Lung microvascular endothelial cell (primary cell): ENCODE results near the gene ZIC1. TPM values are rescaled to one million over a fixed set of nuclear protein-coding genes. Genes with fewer than 3 reads are reported as not detected.
A peak's percentile ranks its signal among the peaks of the same experiment; 100 is the strongest.

ENCODE experiments used
- DNase-seq, 2 donors: peaks; one replicate each; pipeline versions ENCODE4 v3.0.0 to v3.0.0-alpha.2; 2010; ENCODE audit warnings: low read depth in 2 of 2
- total RNA-seq: library from RNA; depleted of rRNA; stranded (reverse); fragments of >200 nt; gene quantifications from 2 replicates; pipeline ENCODE4 v1.2.1, GENCODE V29; 2014

ZIC1 gene
- total RNA-seq, 1 donor from 2014 or later, result not detected

- no peak for DNase-seq
Measured at GRCh38 chr3:147410116-147410525, 956 bp downstream of the ZIC1 start.

DNA sequence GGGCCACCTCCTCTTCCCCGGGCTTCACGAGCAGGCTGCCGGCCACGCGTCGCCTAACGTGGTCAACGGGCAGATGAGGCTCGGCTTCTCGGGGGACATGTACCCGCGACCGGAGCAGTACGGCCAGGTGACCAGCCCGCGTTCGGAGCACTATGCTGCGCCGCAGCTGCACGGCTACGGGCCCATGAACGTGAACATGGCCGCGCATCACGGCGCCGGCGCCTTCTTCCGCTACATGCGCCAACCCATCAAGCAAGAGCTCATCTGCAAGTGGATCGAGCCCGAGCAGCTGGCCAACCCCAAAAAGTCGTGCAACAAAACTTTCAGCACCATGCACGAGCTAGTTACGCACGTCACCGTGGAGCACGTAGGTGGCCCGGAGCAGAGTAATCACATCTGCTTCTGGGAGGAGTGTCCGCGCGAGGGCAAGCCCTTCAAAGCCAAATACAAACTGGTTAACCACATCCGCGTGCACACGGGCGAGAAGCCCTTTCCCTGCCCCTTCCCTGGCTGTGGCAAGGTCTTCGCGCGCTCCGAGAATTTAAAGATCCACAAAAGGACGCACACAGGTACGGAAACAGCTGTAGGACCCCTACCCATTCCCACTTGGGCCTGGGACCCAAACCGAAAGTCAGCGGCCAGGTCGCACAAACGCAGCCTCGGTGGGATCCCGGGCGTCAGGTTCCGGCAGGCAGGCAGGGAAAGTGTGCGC, 1.5 kb downstream of the ZIC1 start:
- DNase-seq, result peak in 1 of 2 donors; percentile 16

- DNase-seq, result no peak
Measured at GRCh38 chr3:147411238-147411814, 2.2 kb downstream of the ZIC1 start.

- no peak for DNase-seq
Measured at GRCh38 chr3:147411815-147412241, 2.7 kb downstream of the ZIC1 start.

- no peak for DNase-seq
Measured at GRCh38 chr3:147412261-147412916, 3.2 kb downstream of the ZIC1 start.

DNA sequence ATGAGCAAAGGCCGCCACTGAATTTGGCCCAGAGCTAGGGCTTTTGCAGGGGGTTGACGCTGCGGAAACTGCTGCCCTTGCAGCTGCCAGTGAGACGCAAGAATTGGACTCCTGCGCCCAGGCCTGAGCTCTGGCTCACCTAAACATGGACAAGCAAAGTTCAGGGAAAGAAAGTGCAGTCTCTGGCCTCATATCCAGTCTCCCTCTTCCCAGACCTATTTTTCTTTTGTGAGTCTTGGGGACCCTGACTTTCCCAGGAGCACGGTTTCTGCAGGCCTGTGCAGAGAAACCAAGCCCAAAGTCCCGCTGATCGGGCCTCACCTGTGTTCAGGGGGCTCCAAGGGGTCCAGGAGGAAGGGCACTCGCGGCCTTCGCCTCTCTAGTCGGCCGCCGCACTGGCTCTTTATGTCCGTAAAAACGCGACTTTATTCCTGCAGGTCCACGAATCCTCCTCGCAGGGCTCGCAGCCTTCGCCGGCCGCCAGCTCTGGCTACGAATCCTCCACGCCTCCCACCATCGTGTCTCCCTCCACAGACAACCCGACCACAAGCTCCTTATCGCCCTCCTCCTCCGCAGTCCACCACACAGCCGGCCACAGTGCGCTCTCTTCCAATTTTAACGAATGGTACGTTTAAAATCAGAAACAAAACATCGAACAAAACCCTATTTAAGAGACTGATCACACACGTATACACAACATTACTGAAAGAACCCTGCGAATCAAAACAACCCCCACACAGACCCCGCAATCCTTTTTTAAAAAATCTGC, 3.9 kb downstream of the ZIC1 start:
- DNase-seq, result no peak

DNA sequence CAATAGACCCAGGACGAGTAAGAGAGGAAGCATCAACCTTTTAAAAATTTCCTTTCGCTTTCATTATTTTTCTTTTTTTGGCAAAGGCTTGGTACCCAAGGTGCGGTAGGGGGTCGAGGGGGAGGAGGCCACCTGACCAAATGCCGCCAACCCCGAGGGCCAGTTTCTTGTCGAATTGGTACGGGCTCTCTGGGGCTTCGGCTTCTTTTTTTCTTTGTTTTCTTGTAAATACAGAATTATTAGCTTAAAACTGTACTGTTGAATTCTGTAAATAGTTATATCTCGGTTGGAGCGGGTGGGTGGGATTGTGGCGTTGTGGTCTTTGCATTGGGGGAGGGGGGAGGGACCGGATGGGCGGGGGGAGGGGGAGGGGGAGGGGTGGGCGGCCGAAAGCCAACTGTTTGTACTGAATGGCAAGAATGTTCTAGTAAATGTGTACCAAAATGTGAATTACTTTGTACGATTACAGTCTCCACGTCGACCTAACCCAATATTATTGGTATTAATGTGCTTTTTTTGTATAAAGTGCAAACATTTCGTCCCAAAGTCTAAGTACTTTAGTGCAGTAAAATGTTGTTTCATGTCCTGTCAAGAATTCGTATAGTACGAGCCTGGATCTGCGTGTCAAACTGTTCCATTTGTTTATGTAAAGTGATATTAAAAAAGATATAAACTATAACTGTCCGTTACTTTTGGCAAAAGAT, 4.7 kb downstream of the ZIC1 start:
- DNase-seq, result no peak

GRCh38 chr3:147414390-147415138, 5.4 kb downstream of the ZIC1 start:
- DNase-seq, result no peak

GRCh38 chr3:147415286-147415685, 6.1 kb downstream of the ZIC1 start:
- no peak for DNase-seq

DNA sequence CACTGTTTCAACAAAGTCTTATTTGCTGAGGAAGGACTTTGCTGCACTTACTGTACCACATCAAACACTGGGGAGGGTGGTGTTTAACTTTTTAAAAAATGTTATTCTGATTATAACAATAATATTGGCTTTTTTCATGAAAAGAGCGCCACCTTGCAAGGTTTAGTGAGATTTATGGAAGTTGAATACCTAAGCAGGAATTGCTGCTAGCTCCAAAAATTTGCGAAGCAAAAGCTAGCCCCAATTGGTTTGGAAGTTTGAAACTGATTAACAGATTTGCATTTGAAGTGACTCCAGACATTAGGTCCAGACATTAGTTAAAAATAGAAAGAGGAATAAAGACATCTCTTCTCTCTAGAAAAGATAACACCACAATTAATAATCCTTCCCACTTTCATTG, 6.7 kb downstream of the ZIC1 start:
- DNase-seq, result no peak

DNA sequence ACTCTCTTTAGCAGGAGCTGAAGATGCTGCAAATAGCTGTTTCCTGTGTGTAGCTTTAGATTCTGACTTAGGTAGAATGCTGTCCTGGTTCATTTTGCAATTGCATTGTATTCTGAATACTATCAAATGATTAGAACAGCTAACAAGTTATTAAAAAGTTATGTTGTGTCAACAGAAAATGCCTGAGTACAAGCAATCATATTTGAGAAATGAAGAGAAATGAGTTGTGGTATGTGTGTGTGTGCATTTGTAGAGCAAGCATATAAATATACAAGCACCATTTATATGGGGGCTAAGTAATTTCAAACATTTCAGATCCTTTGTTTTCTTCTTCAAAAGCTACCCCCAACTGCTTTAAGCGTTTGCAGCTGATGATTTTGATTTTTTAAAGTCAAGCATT, 7.8 kb downstream of the ZIC1 start:
- DNase-seq, result no peak

GRCh38 chr3:147417551-147418295, 8.6 kb downstream of the ZIC1 start:
- no peak for DNase-seq

DNA sequence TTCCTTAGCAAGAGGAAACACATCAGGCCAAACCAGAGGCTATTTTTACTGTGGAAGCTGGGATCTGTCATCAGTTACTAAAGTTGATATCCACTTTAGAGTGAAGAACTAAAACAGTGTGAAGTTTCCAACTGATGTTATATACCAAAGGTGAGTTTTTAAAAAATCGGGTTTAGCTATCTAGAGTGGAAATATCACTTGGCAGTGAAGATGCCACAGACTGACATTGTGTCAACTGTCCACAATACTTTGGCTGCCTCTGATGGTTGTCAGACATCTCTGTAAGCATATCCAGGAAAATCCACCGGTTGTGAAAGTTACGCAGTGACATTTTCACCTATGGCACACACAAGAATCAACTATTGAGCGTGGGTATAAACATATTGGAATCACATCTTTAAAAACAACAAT, 9.2 kb downstream of the ZIC1 start:
- no peak for DNase-seq

DNA sequence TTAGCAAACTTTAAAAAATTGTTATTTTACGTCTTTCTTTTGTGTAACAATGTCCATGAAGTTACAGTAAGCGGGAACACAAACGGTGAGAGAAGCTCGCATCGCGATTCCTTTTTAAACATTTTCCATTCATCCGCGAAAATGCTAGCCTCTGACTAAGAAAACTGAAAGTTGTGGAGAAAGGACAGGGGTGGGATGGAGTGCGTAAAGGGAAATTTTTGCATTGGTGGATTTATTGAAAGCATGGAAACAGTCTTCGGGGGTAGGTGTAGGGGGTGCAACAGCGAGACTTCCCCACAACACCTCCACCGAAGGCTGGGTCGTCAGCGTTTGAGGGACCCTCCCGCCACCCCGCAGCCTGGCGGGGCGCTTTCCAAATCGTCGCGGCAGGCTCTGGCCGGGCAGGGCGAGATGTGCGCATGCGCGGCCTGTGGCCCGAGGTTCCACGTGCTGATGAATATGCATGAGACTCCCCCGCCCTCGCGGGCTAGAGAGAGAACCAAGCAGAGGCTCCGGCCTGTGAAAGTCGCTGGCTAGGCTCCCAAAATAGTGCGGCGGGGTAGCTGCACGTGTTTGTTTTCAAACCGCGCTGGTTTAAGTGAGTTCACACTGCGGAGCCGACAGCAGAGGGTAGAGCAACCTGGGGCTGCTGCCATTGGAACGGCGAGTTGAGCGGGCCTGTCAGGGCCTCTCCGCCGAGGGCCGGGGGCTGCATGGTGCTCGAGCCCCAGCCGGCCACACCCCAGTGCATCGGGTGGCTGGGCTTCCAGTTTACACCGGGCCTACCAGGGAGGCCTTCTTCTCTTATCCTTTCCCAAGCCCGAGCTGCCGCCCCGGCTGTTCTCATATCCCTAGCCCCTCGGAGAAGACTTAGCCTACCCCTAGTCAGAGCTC, 9.9 kb downstream of the ZIC1 start:
- peak; percentile 23 to 24 for DNase-seq

- DNase-seq, result no peak
Measured at GRCh38 chr3:147419781-147420224, 10.6 kb downstream of the ZIC1 start.

DNA sequence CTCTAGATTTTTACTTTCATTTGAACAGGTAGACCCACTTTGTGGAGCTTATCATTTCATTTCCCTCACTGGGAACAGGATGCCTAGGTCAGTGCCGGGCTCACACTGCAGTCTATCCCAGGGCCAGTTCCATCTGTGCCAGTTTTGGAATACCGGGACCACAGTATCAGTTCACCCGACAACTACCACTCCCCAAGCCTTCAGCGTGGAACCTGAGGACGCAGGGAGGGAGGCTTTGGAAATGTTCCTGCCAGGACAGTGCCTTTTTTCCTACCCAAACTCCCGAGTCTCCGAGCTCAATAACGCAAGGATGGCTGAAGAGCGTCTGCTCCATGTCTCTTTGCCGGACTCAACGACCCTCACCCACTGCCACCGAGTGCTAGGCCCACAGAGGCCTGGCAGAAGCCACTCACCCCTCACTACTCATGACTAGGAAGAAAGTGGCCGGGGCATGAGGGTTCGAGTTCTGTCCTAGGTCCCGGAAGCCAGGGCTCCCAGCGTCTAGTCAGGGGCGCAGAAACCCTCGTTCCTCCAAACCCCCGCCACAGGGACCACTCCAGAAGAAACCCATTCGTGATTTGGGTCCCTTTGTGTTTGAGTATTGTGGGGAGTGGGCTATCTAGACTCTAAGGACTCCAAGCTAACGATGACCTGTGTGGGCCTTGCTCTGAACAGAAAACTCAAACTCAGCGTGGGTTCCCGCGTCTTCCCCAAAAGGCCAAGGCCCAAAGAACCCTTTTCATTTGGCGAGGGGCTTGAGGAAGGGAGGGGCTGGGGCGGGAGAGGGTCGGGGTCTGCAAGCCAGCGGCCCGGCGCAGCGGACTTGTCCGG, 11.4 kb downstream of the ZIC1 start:
- no peak for DNase-seq

- DNase-seq, result no peak
Measured at GRCh38 chr3:147421184-147421912, 12.2 kb downstream of the ZIC1 start.
